NCI-H460 (cell line): ENCODE data around the gene PIGL. TPM values are rescaled to one million over a fixed set of nuclear protein-coding genes. Genes with fewer than 3 reads are reported as not detected.
"Not testable (repeated sequence)": the region's sequence is repeated elsewhere in the genome, so short reads cannot be mapped to it uniquely, and the experiment has no call there.

Experiments
- DNase-seq: peaks from one replicate; pipeline ENCODE4 v3.0.0-alpha.2; 2016; ENCODE audit warnings: low read depth; ENCODE audit errors: extremely low read depth
- polyA plus RNA-seq: library from polyadenylated mRNA; depleted of rRNA; stranded (reverse); fragments of >200 nt; gene quantifications from 2 replicates; pipeline ENCODE4 v1.2.3, GENCODE V29; 2014; cell fraction: nucleus; rRNA removed
- total RNA-seq: library from RNA; depleted of rRNA; stranded (reverse); fragments of >200 nt; shearing (Covaris generic); gene quantifications from 2 replicates; pipeline ENCODE4 v1.2.3, GENCODE V29; 2014; rRNA removed

Gene PIGL
- total RNA-seq, result 11.9 and 13.8 TPM in 2 replicates
- 44.9 and 46.7 TPM in 2 replicates for polyA plus RNA-seq

GRCh38 chr17:16217002-16217635, at the start of gene PIGL:
TSS of gene PIGL (plus strand) at chr17:16217210. CDS start at chr17:16217227, 17 bp downstream.
- peak; percentile 92 for DNase-seq

GRCh38 chr17:16171613-16172012, 45.4 kb upstream of the PIGL start:
- DNase-seq, result no peak

DNA sequence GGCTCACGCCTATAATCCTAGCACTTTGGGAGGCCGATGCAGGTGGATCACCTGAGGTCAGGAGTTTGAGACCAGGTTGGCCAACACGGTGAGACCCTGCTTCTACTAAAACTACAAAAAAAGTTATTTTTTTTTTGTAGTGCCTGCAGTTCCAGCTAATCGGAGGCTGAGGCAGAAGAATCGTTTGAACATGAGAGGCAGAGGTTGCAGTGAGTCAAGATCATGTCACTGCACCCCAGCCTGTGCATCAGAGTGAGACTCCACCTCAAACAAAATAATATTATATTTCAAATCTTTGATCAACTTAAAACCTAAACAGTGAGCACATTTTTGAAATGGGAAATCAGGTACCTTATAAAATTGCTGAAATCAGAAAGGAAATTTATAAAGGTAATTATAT, 38.2 kb upstream of the PIGL start:
- no peak for DNase-seq

GRCh38 chr17:16181581-16181980, 35.4 kb upstream of the PIGL start:
- DNase-seq, result no peak

DNA sequence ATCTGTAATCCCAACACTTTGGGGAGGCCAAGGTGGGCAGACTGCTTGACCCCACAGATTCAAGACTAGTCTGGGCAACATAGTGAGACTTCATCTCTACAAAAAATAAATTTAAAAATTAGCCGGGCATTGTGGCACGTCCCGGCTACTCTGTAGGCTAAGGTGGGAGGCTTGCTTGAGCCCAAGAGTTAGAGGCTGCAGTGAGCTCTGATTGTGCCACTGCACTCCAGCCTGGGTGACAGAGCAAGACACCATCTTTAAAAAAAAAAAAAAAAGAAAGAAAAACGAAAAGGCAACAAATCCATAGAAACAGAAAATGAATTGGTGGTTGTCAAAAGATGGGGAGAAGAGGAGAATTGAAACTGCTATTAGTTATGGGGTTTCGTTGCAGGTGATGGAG, 29.4 kb upstream of the PIGL start:
- no peak for DNase-seq

- no peak for DNase-seq
These were observed 27.1 kb upstream of the PIGL start for GRCh38 chr17:16189791-16190348.

DNA sequence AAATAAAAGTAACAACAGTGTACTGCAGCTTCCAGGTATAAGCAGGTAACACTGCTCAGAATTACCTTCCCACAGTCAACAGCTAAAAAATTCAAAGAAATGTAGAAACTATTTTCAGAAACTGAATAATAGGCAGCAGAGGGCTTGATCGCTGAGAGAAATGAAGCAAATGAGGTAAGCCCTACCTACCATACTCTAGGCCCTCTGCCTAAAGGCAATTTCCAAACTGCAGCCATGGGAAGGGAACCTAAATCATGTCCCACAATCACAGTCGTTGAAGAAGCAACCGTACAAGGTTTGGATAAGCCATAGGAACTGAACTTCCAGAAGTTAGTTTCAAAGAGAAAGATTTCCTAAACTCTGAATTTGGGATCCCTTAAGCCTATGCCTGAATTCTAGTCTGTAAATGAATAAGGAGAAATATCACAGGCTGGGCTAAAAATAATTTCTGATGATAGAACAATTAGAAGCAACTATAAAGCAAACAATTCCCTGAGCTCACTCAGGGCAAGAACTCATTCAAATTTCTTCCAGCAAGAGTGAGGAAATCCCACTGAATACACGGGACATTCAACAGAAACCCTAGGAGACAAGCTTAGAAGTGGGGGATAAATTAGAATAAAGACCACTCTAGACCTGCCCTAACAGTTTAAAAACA, 26.2 kb upstream of the PIGL start:
- no peak for DNase-seq

GRCh38 chr17:16191604-16192003, 25.4 kb upstream of the PIGL start:
- DNase-seq, result no peak

- DNase-seq, result not testable (repeated sequence)
These were observed 22.6 kb upstream of the PIGL start for GRCh38 chr17:16194307-16194835.

- DNase-seq, result no peak
These were observed 19.7 kb upstream of the PIGL start for GRCh38 chr17:16197276-16197675.

DNA sequence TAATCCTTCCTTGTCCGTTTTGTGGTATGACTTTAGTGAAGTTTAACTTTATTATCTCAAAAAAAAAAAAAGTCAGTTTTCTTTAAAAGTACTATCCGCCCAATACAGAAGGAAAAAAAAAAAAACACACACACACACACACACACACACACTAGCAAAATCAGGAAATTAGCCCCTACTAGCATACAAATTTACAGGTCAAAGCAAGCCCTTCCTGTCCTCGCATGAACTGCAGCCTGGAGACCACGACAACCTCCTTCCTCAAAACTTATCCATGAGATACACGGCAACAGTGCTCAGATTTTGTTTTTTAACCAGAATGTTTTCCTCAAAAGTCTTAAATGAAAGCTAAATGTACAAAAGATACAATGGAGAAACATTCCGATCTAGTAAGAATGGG, 17.9 kb upstream of the PIGL start:
- no peak for DNase-seq

DNA sequence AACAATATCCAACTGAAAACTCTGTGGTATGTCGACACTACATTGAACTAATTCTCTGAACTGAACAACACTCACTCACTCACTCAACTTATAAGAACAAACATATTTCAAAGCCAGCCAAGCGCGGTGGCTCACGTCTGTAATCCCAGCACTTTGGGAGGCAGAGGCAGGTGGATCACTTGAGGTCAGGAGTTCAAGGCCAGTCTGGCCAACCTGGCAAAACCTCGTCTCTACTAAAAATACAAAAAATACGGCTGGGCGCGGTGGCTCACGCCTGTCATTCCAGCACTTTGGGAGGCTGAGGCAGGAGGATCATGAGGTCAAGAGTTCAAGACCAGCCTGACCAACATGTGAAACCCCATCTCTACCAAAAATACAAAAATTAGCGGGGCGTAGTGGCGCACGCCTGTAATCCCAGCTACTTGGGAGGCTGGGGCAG, 15.3 kb upstream of the PIGL start:
- not testable (repeated sequence) for DNase-seq

- not testable (repeated sequence) for DNase-seq
These were observed 14.2 kb upstream of the PIGL start for GRCh38 chr17:16202554-16203500.

DNA sequence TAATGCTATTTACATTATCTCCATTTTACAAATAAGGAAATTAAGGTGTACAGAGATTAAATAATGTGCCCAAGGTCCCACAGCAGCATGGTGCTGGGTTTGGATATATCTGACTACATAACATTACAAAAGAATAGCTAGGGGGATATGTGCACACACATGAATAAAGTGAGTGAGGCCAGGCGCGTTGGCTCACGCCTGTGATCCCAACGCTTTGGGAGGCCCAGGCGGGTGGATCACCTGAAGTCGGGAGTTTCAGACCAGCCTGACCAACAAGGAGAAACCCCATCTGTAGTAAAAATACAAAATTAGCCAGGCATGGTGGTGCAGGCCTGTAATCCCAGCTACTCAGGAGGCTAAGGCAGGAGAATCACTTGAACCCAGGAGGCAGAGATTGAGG, 12.2 kb upstream of the PIGL start:
- DNase-seq, result not testable (repeated sequence)

GRCh38 chr17:16211590-16211989, 5.4 kb upstream of the PIGL start:
- DNase-seq, result no peak

GRCh38 chr17:16212793-16213192, 4.2 kb upstream of the PIGL start:
- DNase-seq, result no peak

DNA sequence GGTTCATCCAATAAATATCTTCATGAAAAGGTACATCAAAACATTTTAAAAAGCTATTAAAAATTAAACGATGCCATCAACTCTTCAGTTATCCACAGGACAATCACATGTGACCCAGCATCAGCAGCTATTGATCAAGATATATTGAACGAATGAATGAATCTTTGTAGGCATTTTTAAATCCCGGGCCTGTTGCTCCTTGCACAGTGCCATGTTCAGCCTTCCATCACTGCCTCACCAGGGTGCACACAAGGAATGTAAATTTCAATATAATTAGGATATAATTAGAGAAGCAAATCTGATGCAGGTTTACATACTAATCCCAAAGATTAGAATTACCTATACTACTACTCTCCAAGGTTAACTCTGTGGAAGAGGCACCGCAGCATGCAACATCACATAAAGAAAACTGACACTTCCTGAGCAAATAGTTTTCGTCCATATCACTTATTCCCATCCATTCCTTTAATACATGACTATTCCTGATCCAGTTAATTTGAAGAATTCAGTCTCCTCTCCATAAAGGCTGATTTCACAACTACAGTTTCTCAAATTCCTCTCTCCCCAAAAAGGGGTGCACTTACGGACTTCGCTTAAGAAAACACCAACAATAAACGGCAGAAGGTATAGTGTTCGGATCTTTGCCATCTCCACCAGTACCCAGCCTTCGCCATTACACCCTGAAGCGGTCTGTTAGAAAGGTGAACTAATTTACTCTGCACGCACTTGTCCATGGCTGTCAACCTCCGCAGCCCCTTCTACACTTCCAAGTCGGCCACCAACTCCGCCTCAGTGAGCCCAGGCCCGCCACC, 2.6 kb upstream of the PIGL start:
- no peak for DNase-seq

GRCh38 chr17:16215002-16215272, 2.1 kb upstream of the PIGL start:
- DNase-seq, result no peak

DNA sequence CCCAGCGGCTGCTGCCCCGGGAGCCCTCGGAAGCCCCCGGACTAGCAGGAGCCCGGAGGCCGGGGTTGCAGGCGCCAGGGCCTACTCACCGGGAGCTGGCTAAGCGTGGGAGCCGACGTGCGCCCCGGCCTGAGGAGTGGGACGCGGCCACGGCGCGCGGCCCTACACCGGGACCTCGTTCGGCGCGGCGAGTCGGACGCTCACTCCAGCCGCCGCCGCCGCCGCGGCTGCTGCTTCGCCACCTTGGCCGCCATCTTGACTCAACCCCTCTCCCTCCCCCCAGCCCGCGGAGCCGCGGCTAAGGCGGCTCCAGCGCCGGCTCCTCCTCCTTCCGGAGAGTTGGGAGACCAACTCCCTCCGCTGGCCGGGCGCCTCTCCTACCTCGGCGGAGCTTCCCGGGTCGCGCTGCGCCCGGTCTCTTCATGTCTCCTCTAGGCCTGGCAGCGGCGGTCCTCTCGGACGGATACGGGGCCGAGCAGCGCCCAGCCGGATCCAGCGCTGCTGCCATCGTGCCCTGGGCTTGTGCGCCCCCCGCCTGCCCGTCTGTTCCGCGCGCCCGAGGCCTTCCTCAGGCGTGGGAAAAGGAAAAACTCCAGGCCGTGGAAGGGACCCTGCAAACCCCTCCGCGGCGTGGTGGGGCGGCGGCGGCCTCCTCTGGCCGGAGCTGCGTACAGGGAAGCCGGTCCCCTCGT, 1.6 kb upstream of the PIGL start, which contains the start of gene NCOR1:
NCOR1 (minus strand) TSS at position 262 of the 692 bp plus-strand sequence. CDS start 20,965 bp downstream, outside the sequence.
- DNase-seq, result peak; percentile 92
